ENCODE results near the gene FALEC.

DNA sequence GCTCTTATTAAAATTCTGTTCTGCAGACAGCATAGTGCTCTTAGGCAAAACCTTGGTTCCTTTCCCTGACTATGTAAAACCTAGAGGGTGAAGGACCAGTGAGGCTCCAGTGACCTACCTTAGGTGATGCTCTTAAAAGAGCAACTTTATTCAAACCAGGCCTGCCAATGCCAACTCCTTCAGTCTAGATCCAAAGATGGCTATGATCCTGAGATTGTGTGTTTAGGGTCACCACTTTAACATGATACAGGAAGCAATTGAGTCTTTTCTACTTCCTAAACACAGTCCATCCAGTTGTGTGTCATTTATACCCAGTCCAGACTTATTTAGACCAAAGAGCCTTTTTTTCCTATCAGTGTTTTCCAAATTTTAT lies 53.0 kb downstream of the FALEC start:
- TF ChIP-seq, protein P1, sequence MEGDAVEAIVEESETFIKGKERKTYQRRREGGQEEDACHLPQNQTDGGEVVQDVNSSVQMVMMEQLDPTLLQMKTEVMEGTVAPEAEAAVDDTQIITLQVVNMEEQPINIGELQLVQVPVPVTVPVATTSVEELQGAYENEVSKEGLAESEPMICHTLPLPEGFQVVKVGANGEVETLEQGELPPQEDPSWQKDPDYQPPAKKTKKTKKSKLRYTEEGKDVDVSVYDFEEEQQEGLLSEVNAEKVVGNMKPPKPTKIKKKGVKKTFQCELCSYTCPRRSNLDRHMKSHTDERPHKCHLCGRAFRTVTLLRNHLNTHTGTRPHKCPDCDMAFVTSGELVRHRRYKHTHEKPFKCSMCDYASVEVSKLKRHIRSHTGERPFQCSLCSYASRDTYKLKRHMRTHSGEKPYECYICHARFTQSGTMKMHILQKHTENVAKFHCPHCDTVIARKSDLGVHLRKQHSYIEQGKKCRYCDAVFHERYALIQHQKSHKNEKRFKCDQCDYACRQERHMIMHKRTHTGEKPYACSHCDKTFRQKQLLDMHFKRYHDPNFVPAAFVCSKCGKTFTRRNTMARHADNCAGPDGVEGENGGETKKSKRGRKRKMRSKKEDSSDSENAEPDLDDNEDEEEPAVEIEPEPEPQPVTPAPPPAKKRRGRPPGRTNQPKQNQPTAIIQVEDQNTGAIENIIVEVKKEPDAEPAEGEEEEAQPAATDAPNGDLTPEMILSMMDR (IDR thresholded peaks at IDR 0.05), result no peak
- TF ChIP-seq POLR2A (IDR thresholded peaks at IDR 0.05) (no peak), EP300 (IDR thresholded peaks at IDR 0.05) (no peak)
